NCI-H226 (cell line): ENCODE data around the gene RTF1.
"Not testable (repeated sequence)": the region's sequence is repeated elsewhere in the genome, so short reads cannot be mapped to it uniquely, and the experiment has no call there.

Source experiments
- DNase-seq: peaks from one replicate; pipeline ENCODE4 v3.0.0-alpha.2; 2015

RTF1 gene

GRCh38 chr15:41416742-41417417 is at the start of gene RTF1:
Gene RTF1 (plus strand): TSS chr15:41417095. CDS start chr15:41417116, 21 bp downstream.
- peak; percentile 48 for DNase-seq

GRCh38 chr15:41367418-41367817 is 49.5 kb upstream of the RTF1 start:
- DNase-seq, result no peak

GRCh38 chr15:41377978-41378377 is 38.9 kb upstream of the RTF1 start:
- DNase-seq, result no peak

- DNase-seq, result not testable (repeated sequence)
Observed at GRCh38 chr15:41383974-41384749, 32.7 kb upstream of the RTF1 start.

GRCh38 chr15:41387646-41388045 is 29.2 kb upstream of the RTF1 start:
- no peak for DNase-seq

GRCh38 chr15:41392659-41393058 is 24.2 kb upstream of the RTF1 start:
- DNase-seq, result no peak

GRCh38 chr15:41394924-41395323 is 22.0 kb upstream of the RTF1 start:
- DNase-seq, result no peak

- no peak for DNase-seq
Observed at GRCh38 chr15:41396111-41396510, 20.8 kb upstream of the RTF1 start.

- no peak for DNase-seq
Observed at GRCh38 chr15:41401904-41402267, 15.0 kb upstream of the RTF1 start.

- DNase-seq, result no peak
Observed at GRCh38 chr15:41407341-41407740, 9.6 kb upstream of the RTF1 start.

GRCh38 chr15:41408234-41408641 is 8.7 kb upstream of the RTF1 start:
- no peak for DNase-seq

GRCh38 chr15:41411031-41411430 is 5.9 kb upstream of the RTF1 start:
- DNase-seq, result no peak

GRCh38 chr15:41411441-41411840 is 5.5 kb upstream of the RTF1 start:
- DNase-seq, result no peak

GRCh38 chr15:41416128-41416741 is 660 bp upstream of the RTF1 start:
- no peak for DNase-seq

GRCh38 chr15:41417418-41418195 is 712 bp downstream of the RTF1 start:
- no peak for DNase-seq

- DNase-seq, result no peak
Observed at GRCh38 chr15:41423979-41424659, 7.2 kb downstream of the RTF1 start.

- DNase-seq, result no peak
Observed at GRCh38 chr15:41424809-41425208, 7.9 kb downstream of the RTF1 start.

GRCh38 chr15:41425907-41426306 is 9.0 kb downstream of the RTF1 start:
- DNase-seq, result not testable (repeated sequence)

- no peak for DNase-seq
Observed at GRCh38 chr15:41429003-41429890, 12.4 kb downstream of the RTF1 start.

GRCh38 chr15:41435037-41435786 is 18.3 kb downstream of the RTF1 start:
- no peak for DNase-seq

GRCh38 chr15:41437448-41437847 is 20.6 kb downstream of the RTF1 start:
- no peak for DNase-seq
